HepG2 (cell line): ENCODE data around the gene MMS19. TPM values are rescaled to one million over a fixed set of nuclear protein-coding genes. Genes with fewer than 3 reads are reported as not detected.

ENCODE experiments used
- AKAP8 ChIP-seq: sonication (generic); formaldehyde crosslinking; IDR thresholded peaks from 2 replicates; pipeline ENCODE4 v1.5.1; 2020; ENCODE audit warnings: mild to moderate bottlenecking, missing genetic modification reagents
- BHLHE40 ChIP-seq: IDR thresholded peaks from 2 replicates; pipeline ENCODE4 v1.6.1; 2011; ENCODE audit warnings: low read length, improper control_type of control experiment
- CEBPG ChIP-seq: IDR thresholded peaks from 2 replicates; pipeline ENCODE4 v1.6.1; 2016
- EHMT2 ChIP-seq: fragments of 200-600 bp; sonication (generic); IDR thresholded peaks from 2 replicates; pipeline ENCODE4 v1.7.0; 2017; ENCODE audit warnings: antibody characterized with exemption, low read depth, low read length, borderline replicate concordance
- GATAD2A ChIP-seq: IDR thresholded peaks from 2 replicates; pipeline ENCODE4 v1.6.1; 2016
- JDP2 ChIP-seq: sonication (generic); formaldehyde crosslinking; IDR thresholded peaks from 2 replicates; pipeline ENCODE4 v1.8.1; 2022; ENCODE audit warnings: missing genetic modification reagents, borderline replicate concordance
- KDM2A ChIP-seq: sonication (generic); formaldehyde crosslinking; IDR thresholded peaks from 2 replicates; pipeline ENCODE4 v1.4.0; 2020; ENCODE audit warnings: low read depth, missing genetic modification reagents, borderline replicate concordance
- KMT2A ChIP-seq: sonication (generic); formaldehyde crosslinking; IDR thresholded peaks from 2 replicates; pipeline ENCODE4 v1.4.0; 2020; ENCODE audit warnings: missing genetic modification reagents
- MEIS1 ChIP-seq: sonication (generic); formaldehyde crosslinking; IDR thresholded peaks from 2 replicates; pipeline ENCODE4 v1.9.0; 2021; ENCODE audit warnings: mild to moderate bottlenecking, missing genetic modification reagents, moderate library complexity, borderline replicate concordance
- RAD21 ChIP-seq: fragments of 450-650 bp; formaldehyde crosslinking; IDR thresholded peaks from 2 replicates; pipeline ENCODE4 v1.5.0; 2020; ENCODE audit warnings: mild to moderate bottlenecking
- RXRB ChIP-seq: IDR thresholded peaks from 2 replicates; pipeline ENCODE4 v1.6.1; 2016; ENCODE audit warnings: borderline replicate concordance, missing genetic modification reagents, missing compliant biosample characterization
- SIN3B ChIP-seq: fragments of 150-350 bp; IDR thresholded peaks from 2 replicates; pipeline ENCODE4 v1.6.1; 2014; ENCODE audit warnings: low read length
- SMC3 ChIP-seq: IDR thresholded peaks from 2 replicates; pipeline ENCODE4 v1.6.1; 2011; ENCODE audit warnings: low read length, improper control_type of control experiment
- SRSF1 ChIP-seq: fragments of 200-400 bp; formaldehyde crosslinking; optimal IDR thresholded peaks from 2 replicates; pipeline ENCODE3; 2017; ENCODE audit warnings: mild to moderate bottlenecking, low read depth, low read length, moderate library complexity
- TAF1 ChIP-seq: sonication (generic); formaldehyde crosslinking; IDR thresholded peaks from 2 replicates; pipeline ENCODE4 v1.4.0; 2020; ENCODE audit warnings: missing genetic modification reagents
- TP53 ChIP-seq: sonication (generic); formaldehyde crosslinking; conservative IDR thresholded peaks from 2 replicates; pipeline ENCODE4 v1.4.0; 2020; ENCODE audit warnings: missing genetic modification reagents
- ZBTB38 ChIP-seq: sonication (generic); formaldehyde crosslinking; IDR thresholded peaks from 2 replicates; pipeline ENCODE4 v1.5.1; 2020; ENCODE audit warnings: mild to moderate bottlenecking, missing genetic modification reagents
- ZKSCAN1 ChIP-seq: fragments of 150-350 bp; IDR thresholded peaks from 2 replicates; pipeline ENCODE4 v1.6.1; 2014; ENCODE audit warnings: low read length
- ZNF280B ChIP-seq: sonication (generic); formaldehyde crosslinking; IDR thresholded peaks from 2 replicates; pipeline ENCODE4 v1.5.0; 2020; ENCODE audit warnings: missing genetic modification reagents, mild to moderate bottlenecking, borderline replicate concordance
- ZNF432 ChIP-seq: sonication (generic); formaldehyde crosslinking; IDR thresholded peaks from 2 replicates; pipeline ENCODE4 v1.5.0; 2020; ENCODE audit warnings: missing genetic modification reagents, mild to moderate bottlenecking, borderline replicate concordance
- ZNF468 ChIP-seq: sonication (generic); formaldehyde crosslinking; IDR thresholded peaks from 2 replicates; pipeline ENCODE4 v1.8.0; 2022; ENCODE audit warnings: mild to moderate bottlenecking, moderate library complexity, missing genetic modification reagents
- ZNF513 ChIP-seq: sonication (generic); formaldehyde crosslinking; conservative IDR thresholded peaks from 2 replicates; pipeline ENCODE4 v1.5.0; 2020; ENCODE audit warnings: missing genetic modification reagents
- ZNF557 ChIP-seq: sonication (generic); formaldehyde crosslinking; IDR thresholded peaks from 2 replicates; pipeline ENCODE4 v1.4.0; 2020; ENCODE audit warnings: missing genetic modification reagents
- ZNF564 ChIP-seq: sonication (generic); formaldehyde crosslinking; IDR thresholded peaks from 2 replicates; pipeline ENCODE4 v1.8.1; 2023; ENCODE audit warnings: mild to moderate bottlenecking, missing genetic modification reagents
- ZNF616 ChIP-seq: sonication (generic); formaldehyde crosslinking; IDR thresholded peaks from 2 replicates; pipeline ENCODE4 v1.5.0; 2020; ENCODE audit warnings: low read depth, mild to moderate bottlenecking, missing genetic modification reagents
- ZNF629 ChIP-seq: sonication (generic); formaldehyde crosslinking; conservative IDR thresholded peaks from 2 replicates; pipeline ENCODE4 v1.5.0; 2020; ENCODE audit warnings: missing genetic modification reagents
- ZNF746 ChIP-seq: sonication (generic); formaldehyde crosslinking; IDR thresholded peaks from 2 replicates; pipeline ENCODE4 v1.8.0; 2022; ENCODE audit warnings: mild to moderate bottlenecking, missing genetic modification reagents
- ZSCAN20 ChIP-seq: sonication (generic); formaldehyde crosslinking; IDR thresholded peaks from 2 replicates; pipeline ENCODE4 v1.4.0; 2020; ENCODE audit warnings: missing genetic modification reagents, mild to moderate bottlenecking, borderline replicate concordance
- ZSCAN30 ChIP-seq: sonication (generic); formaldehyde crosslinking; IDR thresholded peaks from 2 replicates; pipeline ENCODE4 v1.5.0; 2020; ENCODE audit warnings: mild to moderate bottlenecking, missing genetic modification reagents
- polyA plus RNA-seq, 8 experiments: library from polyadenylated mRNA; depleted of rRNA in 3 of 8; stranded (reverse) in 7 of 8; unstranded in 1 of 8; fragments of >200 nt; fragmentation: Illumina TruSeq in 4 of 8; extraction: Trizol in 4 of 8; gene quantifications; 2 replicates each; pipeline versions ENCODE4 v1.2.1 to v1.2.3, GENCODE V29; 2011 to 2016; ENCODE audit warnings: low read depth in 4 of 8, missing spikeins in 1 of 8, mixed read lengths in 1 of 8; ENCODE audit not compliant: insufficient read depth in 1 of 8
- total RNA-seq, 5 experiments: library from RNA; depleted of rRNA; stranded (reverse); fragments of >200 nt; fragmentation: Illumina TruSeq; extraction: Trizol; gene quantifications; 2 replicates each; pipeline ENCODE4 v1.2.3, GENCODE V29; 2016; ENCODE audit warnings: low read depth in 1 of 5
- TF ChIP-seq, protein P1 (sequence below): sonication (generic); formaldehyde crosslinking; IDR thresholded peaks from 2 replicates; pipeline ENCODE4 v1.8.0; 2022; ENCODE audit warnings: mild to moderate bottlenecking, missing genetic modification reagents, moderate library complexity

The MMS19 gene
- total and polyA plus RNA-seq, 2 of the 13 experiments (the other 11 are each of a cell fraction or from before 2014, with no cell fraction given): 76.4 to 107 TPM

GRCh38 chr10:97498076-97498840 is at the start of gene MMS19 (continued):
- no peak for TF ChIP-seq EHMT2
- TF ChIP-seq SMC3: no peak
- no peak for TF ChIP-seq SRSF1
- no peak for TF ChIP-seq ZNF557 (CRISPR knock-in tag)
- TF ChIP-seq SIN3B: no peak
- TF ChIP-seq ZNF468: no peak
- peak; percentile 94 for TF ChIP-seq TAF1 (CRISPR knock-in tag)
- no peak for TF ChIP-seq JDP2 (CRISPR knock-in tag)
- peak; percentile 93 for TF ChIP-seq KDM2A (CRISPR knock-in tag)
- no peak for TF ChIP-seq ZNF432 (CRISPR knock-in tag)
- TF ChIP-seq ZSCAN20 (CRISPR knock-in tag): no peak
- TF ChIP-seq ZSCAN30 (CRISPR knock-in tag): no peak
- TF ChIP-seq, protein P1, sequence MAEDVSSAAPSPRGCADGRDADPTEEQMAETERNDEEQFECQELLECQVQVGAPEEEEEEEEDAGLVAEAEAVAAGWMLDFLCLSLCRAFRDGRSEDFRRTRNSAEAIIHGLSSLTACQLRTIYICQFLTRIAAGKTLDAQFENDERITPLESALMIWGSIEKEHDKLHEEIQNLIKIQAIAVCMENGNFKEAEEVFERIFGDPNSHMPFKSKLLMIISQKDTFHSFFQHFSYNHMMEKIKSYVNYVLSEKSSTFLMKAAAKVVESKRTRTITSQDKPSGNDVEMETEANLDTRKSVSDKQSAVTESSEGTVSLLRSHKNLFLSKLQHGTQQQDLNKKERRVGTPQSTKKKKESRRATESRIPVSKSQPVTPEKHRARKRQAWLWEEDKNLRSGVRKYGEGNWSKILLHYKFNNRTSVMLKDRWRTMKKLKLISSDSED (CRISPR knock-in tag): no peak
- TF ChIP-seq ZBTB38 (CRISPR knock-in tag): no peak
- no peak for TF ChIP-seq RXRB (CRISPR knock-in tag)
- TF ChIP-seq ZNF513: no peak
- TF ChIP-seq KMT2A: 0 out of 2 replicates have a peak, but pooled peaks have one; percentile 8
- no peak; the same call in 1 of the 2 replicates for TF ChIP-seq ZNF629 (CRISPR knock-in tag)
- TF ChIP-seq ZNF280B (CRISPR knock-in tag): 0 out of 2 replicates have a peak, but pooled peaks have one; percentile 16
- no peak; the same call in 1 of the 2 replicates for TF ChIP-seq CEBPG
- no peak for TF ChIP-seq TP53 (CRISPR knock-in tag)
- no peak for TF ChIP-seq ZNF746 (CRISPR knock-in tag)
- TF ChIP-seq RAD21 (CRISPR knock-in tag): no peak
- peak; percentile 95 for TF ChIP-seq BHLHE40
- TF ChIP-seq ZKSCAN1: no peak
- no peak; the same call in 1 of the 2 replicates for TF ChIP-seq MEIS1 (CRISPR knock-in tag)
- TF ChIP-seq AKAP8 (CRISPR knock-in tag): no peak
- no peak for TF ChIP-seq GATAD2A
- TF ChIP-seq ZNF616 (CRISPR knock-in tag): no peak
- peak; percentile 25 for TF ChIP-seq ZNF564 (CRISPR knock-in tag)
